GM21360 (cell line): ENCODE data around the gene SMAD5.

Experiments
- ATAC-seq: cut with Tn5 transposase; IDR thresholded peaks from one replicate; pipeline ENCODE4 v1.9.1; 2021; ENCODE audit warnings: mild to moderate bottlenecking, moderate library complexity; ENCODE audit not compliant: unreplicated experiment

SMAD5 gene

DNA sequence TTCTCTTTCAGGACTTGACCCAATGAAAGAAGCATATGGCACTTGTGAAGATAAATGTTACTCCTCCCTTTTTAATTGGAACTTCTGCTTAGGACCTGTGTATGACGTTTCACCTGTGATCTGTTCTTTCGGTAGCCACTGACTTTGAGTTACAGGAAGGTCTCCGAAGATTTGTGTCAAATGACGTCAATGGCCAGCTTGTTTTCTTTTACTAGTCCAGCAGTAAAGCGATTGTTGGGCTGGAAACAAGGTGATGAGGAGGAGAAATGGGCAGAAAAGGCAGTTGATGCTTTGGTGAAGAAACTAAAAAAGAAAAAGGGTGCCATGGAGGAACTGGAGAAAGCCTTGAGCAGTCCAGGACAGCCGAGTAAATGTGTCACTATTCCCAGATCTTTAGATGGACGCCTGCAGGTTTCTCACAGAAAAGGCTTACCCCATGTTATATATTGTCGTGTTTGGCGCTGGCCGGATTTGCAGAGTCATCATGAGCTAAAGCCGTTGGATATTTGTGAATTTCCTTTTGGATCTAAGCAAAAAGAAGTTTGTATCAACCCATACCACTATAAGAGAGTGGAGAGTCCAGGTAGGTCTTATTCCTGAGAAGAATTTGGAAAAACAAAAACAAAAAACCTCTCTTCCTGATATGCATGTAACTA lies 21.1 kb downstream of the SMAD5 start:
- ATAC-seq = no peak

DNA sequence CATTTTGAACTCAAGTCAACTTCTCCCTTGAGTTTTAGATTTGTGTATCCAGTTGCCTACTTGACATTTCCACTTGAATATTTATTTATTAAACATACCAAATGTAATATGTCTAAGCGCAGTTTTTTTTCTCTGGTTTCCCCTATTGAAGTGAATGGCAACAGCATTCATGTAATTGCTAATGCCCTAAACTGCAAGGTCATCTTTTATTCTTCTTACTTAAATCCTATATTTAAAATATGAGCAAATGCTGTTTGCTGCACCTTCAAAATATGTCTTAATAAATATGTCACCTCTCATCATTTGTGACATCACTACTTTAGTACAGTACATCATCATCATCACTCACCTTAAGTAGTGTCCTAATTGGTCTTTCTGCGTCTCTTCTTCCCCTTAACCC lies 22.4 kb downstream of the SMAD5 start:
- no peak for ATAC-seq

DNA sequence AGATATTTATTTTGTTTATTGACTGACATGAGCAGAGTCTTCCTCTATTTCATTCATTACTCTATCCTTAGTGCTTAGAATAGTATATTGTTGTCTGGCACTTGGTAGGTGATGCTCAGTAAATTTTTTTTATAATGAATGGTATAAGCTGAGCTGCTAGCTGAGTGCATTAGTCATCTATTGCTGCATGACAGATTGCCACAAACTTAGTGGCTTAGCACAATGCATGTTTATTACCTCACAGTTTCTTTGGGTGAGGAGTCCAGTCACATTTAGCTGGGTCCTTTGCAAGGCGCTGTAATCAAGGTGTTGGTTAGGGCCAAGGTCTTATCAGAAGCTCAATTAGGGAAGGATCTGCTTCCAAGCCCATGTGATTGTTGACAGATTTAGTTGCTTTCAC lies 23.1 kb downstream of the SMAD5 start:
- ATAC-seq = no peak

DNA sequence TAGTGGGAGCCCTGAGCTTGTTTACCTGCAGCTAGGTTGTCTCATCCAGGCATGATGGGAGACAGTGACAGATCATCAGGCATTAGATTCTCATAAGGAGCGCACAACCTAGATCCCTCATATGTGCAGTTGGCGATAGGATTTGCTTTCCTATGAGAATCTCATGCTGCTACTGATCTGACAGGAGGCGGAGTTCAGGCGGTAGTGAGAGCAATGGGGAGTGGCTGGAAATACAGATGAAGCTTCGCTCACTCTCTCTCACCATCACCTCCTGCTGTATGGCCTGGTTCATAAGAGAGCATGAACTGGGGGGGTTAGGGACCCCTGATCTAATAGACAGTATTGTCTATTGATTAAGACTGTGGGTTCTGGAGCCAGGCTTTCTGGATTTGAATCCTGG lies 24.9 kb downstream of the SMAD5 start:
- no peak for ATAC-seq

DNA sequence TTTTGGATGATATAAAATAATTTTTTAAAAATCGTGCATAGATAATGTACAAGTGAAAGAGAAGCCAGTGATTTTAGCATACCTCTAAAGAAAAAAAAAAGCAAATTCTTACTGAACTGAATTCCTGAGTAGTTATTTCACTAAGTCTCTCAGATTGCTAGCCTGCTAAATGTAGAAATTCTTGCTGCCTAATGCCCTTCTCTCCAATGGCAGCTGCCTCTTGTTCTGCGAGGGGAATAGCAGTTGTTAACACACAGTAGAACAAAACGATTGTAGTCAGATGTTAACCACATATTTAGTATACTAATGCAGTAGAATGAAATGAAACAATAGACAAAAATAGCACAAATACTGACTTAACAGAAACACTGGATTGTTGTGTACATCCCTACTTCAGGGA lies 26.8 kb downstream of the SMAD5 start:
- ATAC-seq = no peak

DNA sequence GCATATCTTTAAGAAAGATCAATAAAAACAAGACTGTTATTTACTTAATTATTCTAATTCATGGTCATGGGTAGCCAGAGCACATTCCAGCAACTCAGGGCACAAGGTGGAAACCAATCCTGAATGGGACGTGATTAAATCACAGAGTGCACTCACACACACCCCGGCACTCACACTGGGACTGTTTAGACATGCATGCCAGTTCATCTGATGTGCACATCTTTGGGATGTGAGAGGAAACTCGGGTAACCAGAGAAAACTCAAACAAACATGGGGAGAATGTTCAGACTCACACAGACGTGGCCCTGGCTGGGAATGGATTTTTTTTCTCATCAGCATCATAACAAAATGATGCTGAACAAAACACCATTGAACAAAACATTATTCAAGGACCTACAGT lies 29.4 kb downstream of the SMAD5 start:
- no peak for ATAC-seq

DNA sequence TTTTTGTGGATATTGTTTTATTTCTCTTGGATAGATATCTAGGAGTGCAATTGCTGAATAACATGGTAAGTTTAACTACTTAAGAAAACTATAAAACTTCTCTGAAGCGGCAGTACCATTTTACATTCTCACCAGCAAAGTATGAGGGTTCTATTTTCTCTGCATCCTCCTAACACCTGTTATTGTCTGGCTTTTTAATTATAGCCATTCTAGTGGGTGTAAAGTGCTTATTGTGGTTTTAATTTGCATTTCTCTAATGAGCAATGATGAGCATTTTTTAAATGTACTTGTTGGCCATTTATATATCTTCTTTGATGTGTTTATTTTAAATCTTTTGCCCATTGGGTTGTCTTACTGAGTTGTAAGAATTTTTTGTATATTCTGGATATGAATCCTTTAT lies 31.6 kb downstream of the SMAD5 start:
- ATAC-seq = no peak

DNA sequence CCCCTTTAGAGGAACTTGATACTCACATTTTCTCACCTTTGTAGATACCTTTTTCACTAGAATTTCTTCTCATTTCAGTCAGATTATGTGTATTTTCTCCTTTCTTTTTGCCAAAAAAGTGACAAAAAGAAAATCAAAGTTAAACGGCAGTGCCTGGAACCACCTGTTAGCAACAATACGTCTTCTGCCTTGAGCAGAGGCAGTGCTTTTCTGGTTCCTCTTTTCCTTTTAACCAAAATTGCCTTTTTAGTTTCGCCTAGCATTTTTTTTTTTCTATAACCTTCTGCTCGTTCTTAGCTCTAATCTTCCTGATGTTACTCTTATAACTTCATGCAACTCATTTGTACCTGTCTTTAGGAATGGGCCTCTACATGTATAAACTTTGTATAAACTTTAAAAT lies 34.3 kb downstream of the SMAD5 start:
- no peak for ATAC-seq

DNA sequence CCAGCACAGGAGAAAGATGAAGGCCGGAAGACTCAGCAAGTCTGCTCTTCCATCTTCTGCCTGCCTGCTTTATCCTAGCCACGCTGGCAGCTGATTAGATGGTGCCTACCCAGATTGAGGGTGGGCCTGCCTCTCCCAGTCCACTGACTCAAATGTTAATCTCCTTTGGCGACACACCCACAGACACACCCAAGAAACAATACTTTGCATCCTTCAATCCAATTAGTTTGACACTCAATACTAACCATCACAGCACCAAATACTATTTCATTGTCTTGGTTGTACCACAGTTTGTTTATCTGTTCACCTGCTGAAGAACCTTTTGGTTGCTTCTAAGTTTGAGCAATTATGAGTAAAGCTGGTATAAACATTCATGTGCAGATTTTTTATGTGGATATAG lies 36.6 kb downstream of the SMAD5 start:
- ATAC-seq = no peak

DNA sequence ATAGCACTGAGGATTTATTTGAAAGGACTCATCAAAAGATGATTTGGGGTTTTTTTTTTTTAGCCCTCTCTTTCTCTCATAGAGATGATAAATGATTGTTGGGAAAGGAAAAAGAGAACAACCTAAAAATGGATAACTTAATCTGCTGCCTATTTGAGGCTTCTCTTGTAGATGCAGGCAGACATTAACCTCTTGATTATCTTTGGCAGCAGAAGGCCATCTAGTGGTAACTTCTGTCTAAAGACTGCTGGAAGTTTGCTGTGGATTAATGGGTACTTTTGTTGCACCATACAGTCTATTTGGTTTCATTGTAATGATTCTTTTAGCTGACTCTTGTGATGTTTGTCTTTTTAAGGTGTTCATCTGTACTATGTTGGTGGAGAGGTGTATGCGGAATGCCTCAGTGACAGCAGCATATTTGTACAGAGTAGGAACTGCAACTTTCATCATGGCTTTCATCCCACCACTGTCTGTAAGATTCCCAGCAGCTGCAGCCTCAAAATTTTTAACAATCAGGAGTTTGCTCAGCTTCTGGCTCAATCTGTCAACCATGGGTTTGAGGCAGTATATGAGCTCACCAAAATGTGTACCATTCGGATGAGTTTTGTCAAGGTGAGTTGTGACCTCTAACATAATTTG lies 41.5 kb downstream of the SMAD5 start:
- no peak for ATAC-seq

DNA sequence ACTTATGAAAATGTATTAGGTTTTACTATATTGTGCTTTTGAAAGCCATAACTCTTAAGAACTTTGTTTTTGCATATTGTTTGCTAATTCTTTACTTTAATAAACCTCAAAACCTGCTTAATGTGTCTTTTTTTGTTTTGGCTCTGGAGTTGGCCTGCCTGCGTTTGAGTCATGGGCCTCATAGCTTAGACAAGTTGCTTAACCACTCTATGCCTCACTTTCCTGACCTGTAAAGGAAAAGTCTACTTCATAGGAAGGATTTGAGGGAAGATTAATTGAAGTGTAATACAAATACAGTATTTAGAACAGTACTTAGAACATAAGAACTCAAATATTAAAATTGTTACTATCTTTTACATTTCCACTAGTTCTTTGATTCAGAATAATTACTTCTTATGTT lies 50.0 kb downstream of the SMAD5 start:
- ATAC-seq = no peak

DNA sequence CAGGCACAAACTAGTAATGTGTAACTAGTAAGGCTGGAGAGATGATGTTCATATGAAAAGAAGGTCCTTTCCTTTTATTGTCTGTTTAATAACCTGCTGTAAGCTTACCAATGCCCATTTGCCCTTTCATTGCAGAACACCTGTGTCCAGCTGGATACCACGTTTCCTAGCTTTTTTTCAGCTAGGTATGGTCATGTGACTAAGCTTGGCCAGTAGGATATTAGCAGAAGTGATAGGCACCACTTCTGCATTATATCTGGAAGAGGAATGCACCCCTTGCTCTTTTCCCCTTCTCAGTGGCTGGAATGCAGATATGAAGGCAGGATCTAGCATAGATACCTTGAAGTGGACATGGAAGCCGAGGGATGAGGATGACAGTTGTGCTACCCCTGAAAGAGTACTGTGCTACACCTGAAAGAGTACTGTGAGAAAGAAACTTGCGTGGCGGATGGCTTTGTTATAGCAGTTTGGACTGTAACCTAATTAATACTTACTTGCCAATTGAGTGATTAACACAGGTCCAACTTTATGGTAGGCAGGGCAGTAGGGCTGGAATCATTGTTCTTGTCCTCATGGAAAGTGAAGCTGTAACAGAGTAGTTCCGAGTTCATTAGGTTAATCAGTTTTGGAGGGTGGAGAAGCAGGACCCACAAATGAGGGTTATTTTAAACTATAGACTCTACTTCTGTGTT lies 53.5 kb downstream of the SMAD5 start:
- no peak for ATAC-seq

DNA sequence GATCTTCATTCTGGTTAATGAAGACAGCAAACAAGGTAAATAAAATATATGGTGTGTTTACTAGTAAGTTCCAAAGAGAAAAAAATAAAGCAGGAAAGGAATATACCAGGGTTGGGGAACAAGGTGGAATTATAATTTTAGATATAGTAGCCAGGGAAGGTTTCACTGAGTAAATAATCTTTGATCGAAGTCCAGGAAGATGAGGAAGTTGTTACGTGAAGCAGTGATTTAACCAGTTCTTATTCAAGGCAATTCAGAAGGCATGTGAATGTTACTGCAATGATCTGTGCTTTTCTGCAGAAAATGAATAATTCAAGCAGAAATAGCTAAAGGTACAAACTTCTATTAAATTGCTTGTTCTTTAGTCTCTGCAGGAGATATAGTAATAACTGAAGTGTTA lies 54.2 kb downstream of the SMAD5 start:
- ATAC-seq = no peak

DNA sequence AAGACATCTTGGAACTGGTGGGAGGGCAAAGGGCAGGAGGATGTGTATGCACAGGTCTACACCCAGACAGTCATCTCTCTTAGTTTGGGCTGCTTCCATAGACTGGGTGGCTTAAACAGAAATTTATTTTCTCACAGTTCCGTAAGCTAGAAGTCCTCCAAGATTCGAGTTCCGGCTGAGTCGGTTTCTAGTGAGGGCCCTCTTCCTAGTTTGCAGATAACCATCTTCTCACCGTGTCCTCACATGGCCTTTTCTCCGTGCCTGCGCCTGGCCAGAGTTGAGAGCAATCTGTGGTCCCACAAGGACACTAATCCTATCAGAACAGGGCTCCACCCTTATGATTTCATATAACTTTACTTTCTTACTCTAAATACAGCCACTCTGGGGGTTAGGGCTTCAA lies 56.2 kb downstream of the SMAD5 start:
- no peak for ATAC-seq

DNA sequence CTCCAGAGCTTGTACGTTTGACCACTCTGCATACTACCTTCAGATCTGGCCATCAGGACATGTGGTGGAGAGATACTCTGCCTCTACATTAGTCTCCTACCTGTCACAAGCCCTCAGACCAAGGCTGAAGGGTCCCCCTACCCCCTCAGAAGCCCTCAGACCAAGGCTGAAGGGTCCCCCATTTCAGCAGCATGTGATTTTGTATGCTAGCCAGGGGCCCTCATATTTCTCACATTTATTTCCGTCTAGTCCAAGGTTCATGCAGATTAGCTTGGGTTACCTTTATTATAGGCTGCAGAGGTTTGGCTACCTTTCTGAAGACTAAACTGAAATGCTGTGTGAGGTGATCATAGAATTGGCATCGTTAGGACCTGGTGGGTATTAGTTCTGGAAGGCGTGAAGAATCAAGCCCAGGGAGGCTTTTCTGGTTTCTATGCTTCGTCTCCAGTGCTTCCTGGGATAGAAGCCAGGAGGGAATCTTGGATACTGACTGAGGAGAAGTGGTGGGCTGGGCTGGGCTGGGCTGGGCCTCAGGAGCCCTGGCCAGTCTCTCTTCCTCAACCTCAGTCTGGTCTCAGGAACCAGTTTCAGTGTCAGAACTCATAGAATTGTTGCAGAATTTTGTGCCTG lies 57.6 kb downstream of the SMAD5 start:
- no peak for ATAC-seq

DNA sequence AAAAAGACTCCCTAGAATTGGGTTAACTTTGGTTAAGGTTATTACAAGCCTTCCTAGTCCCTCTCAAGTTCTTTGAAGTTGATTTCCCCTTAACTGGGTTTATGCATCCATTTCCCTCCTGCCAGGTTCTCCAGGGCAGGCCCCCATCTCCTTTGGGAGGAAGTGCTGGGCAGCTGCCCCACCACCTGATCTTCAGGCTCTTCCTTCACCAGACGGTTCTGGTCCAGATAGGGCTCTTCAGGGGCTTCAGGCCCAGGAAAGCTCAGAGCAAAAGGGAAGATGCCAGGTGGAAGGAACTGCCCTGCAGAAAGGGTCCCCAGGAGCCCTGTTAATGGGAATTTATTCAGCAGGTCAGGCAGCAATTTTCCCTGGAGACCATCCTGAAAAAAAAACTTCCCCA lies 58.3 kb downstream of the SMAD5 start:
- no peak for ATAC-seq

DNA sequence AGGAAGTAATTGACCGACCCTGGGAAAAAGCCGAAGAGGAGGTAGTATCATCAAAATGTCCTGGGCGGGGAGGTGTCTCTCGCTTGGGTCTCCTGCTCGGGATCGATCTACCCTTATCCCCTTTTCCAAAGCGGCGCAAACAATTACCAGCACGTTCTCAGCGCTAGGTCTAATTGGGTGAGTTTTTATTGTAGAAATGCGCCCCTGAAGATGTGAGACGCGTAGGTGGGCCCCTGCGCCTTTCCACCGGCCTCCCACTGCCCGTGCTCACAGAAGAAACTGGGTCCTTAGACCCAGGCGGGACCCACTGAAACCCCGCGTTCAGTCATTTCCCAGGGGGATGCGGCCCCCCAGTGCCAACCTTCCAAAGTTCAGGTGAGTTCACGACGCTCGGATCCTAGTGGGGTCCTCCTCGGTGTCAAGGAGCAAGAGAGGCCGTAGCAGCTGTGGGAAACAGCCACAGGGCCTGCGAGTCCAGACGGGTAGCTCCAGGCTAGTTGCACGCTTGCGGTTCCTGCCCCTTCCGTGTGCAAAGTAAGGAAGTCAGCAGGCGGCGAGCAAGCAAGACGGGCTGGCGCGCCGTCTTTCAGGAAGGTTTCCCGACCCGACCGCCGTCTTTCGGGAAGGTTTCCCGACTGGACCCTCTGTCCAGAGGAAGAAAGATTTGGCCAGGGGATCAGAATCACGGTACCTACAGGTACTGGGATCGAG lies 58.8 kb downstream of the SMAD5 start:
- no peak for ATAC-seq

DNA sequence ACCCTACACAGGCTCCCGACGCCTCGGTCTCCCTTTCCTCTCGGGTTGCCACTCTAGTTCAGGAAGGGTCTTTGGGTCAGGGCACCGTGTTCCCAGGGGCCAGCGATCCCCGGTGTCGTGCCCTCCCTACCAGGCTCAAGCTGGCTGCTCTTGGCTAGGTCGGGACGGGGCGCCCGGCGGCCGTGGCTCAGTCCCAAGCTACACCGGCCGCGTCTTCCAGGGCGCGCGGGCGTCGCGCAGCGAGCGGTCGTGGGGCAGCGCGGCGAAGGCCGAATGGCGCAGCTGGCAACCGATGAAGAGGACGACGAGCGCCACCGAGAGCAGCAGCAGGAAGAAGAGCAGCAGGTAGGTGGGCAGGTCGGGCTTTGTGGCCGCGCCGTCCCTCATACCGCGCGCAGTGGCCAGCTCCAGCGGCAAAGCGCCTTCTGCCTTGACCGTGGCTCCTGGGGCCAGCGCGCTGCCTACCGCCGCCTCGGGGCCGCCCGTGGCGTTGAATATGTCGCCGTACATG lies 59.4 kb downstream of the SMAD5 start:
- ATAC-seq = no peak

DNA sequence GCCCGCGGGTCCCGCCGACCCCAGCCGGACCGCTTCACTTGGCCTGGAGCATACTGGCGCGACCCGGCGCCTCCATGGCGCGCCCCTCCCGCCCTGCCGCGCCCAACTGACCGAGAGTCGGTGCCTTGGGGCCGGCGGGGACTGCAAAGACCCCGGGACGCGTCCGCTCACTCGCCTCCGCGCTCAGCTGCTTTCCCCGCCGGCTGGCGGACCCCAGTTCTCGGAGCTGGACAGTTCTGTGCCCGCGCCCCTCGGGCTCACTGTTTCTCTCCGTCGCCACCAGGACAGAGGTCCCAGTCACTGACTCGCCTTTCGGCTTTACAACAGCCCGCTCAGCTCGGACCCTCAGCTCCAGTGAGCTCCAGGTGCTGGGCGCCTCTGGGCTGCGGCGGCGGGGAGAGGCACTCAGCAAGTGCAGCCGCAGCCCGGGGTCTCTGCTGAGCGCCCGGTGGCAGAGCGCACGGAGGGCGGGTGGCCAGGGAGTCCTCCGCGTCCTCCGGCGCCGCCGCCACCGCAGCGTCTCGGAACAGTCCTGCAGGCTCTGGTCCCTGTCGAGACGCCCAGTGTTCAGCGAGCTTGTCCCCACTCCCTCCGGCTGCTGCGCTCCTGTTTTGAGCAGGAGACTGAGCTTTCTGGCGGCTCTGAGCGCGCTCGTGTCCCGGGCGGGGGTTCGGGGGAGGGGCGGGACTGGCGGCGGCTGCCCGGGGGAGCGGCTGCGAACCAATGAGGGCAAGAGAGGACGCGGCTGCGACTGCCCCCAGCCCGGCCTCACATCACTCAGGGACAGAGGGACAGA lies 60.1 kb downstream of the SMAD5 start, which contains the start of gene SMIM32:
SMIM32 (minus strand) TSS at position 637 of the 796 bp plus-strand sequence. CDS start 638 bp downstream, outside the sequence.
- no peak for ATAC-seq

DNA sequence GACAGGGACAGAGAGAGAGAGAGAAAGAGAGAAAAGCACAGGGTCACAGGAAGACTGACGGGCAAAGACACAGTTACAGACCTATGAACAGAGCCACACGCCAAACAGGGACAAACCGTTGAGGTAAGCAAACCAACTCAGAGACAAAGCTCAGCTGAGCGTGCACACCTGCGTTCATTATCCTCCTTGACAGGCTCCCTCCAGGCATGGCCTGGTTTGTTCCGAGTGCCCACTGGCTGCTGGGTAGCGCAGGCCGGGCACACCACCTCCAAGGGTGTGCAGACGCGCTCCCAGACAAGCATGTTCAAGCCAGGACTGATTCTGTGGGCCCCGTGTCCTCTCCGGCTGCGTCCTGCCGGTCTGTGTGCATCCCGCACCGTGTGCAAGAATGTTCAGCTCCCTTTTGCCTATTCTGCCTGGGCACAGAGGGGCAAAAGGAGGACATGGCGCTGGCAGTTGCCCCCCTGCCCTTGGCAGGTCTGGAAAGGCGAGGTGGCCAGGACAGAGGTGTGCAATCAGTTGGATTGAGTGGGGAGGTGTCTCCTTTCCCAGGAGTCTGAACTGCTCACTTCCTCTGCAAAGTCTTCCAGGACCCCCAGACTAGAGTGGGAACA lies 60.8 kb downstream of the SMAD5 start:
- ATAC-seq = no peak
